CD4-positive, alpha-beta memory T cell (primary cell): ENCODE measurements around the gene SH3BP4. TPM values are rescaled to one million over a fixed set of nuclear protein-coding genes. Genes with fewer than 3 reads are reported as not detected.

Experiments
- CTCF ChIA-PET: fragments of 350-600 bp; sonication (Branson Sonifier 250); formaldehyde crosslinking; loops from one replicate; lab custom pipeline; 2021; ENCODE audit warnings: inconsistent platforms; ENCODE audit not compliant: partially characterized antibody; lab: Charles Lee
- POLR2A ChIA-PET: fragments of 350-600 bp; sonication (Branson Sonifier 250); formaldehyde crosslinking; loops from one replicate; lab custom pipeline; 2021; ENCODE audit not compliant: partially characterized antibody; lab: Charles Lee
- DNase-seq, 5 donors: peaks; one replicate each; pipeline versions ENCODE4 v3.0.0 to v3.0.0-alpha.2; 2020 to 2022; ENCODE audit warnings: mixed read lengths in 1 of 5
- H3K27ac ChIP-seq: one replicate; pipeline ENCODE4 v1.7.0; 2013; ENCODE audit warnings: low read depth, low read length
- H3K27me3 ChIP-seq: 2 replicates; pipeline ENCODE4 v1.7.0; 2013; ENCODE audit warnings: mild to moderate bottlenecking, low read length, moderate library complexity; ENCODE audit not compliant: insufficient read depth
- H3K36me3 ChIP-seq: 2 replicates; pipeline ENCODE4 v1.7.0; 2013; ENCODE audit warnings: mild to moderate bottlenecking, low read length, moderate library complexity; ENCODE audit not compliant: insufficient read depth
- H3K4me1 ChIP-seq: 2 replicates; pipeline ENCODE4 v1.7.0; 2013; ENCODE audit warnings: mild to moderate bottlenecking, low read length, moderate library complexity; ENCODE audit not compliant: insufficient read depth
- H3K4me3 ChIP-seq, 2 donors: one replicate each; pipeline ENCODE4 v1.7.0; 2013; ENCODE audit warnings: low read length in 2 of 2, mild to moderate bottlenecking in 1 of 2
- H3K9me3 ChIP-seq, 2 donors: one replicate each; pipeline ENCODE4 v1.7.0; 2013; ENCODE audit warnings: low read length in 2 of 2, control low read depth in 1 of 2; ENCODE audit not compliant: control insufficient read depth in 1 of 2
- H3K27ac Mint-ChIP-seq, 7 donors: one replicate each; pipeline ENCODE4 v1.8.0; 2020 to 2021; ENCODE audit warnings: mixed read lengths in 7 of 7, mild to moderate bottlenecking in 6 of 7, inconsistent platforms in 3 of 7, moderate library complexity in 3 of 7
- H3K27me3 Mint-ChIP-seq, 2 donors: one replicate each; pipeline ENCODE4 v1.8.0; 2020 to 2021; ENCODE audit warnings: mixed read lengths in 2 of 2
- H3K36me3 Mint-ChIP-seq, 2 donors: one replicate each; pipeline ENCODE4 v1.8.0; 2020 to 2021; ENCODE audit warnings: mixed read lengths in 2 of 2, inconsistent platforms in 1 of 2, mild to moderate bottlenecking in 1 of 2
- H3K4me1 Mint-ChIP-seq, 4 donors: one replicate each; pipeline ENCODE4 v1.8.0; 2020 to 2021; ENCODE audit warnings: mixed read lengths in 4 of 4, mild to moderate bottlenecking in 1 of 4
- H3K4me3 Mint-ChIP-seq, 8 donors: one replicate each; pipeline ENCODE4 v1.8.0; 2020 to 2021; ENCODE audit warnings: mixed read lengths in 8 of 8, mild to moderate bottlenecking in 7 of 8, moderate library complexity in 6 of 8, inconsistent platforms in 3 of 8
- H3K9me3 Mint-ChIP-seq, 8 donors: one replicate each; pipeline ENCODE4 v1.8.0; 2020 to 2021; ENCODE audit warnings: mixed read lengths in 8 of 8, mild to moderate bottlenecking in 5 of 8, inconsistent platforms in 3 of 8, moderate library complexity in 1 of 8
- intact Hi-C: fragments of 100-400 bp; cut with micrococcal nuclease; formaldehyde crosslinking; loops from one replicate; pipeline ENCODE4 v1.15.1; 2023
- polyA plus RNA-seq, 2 donors: library from polyadenylated mRNA; unstranded; fragments of 300-500 nt; fragmentation: Illumina TruSeq; gene quantifications; one replicate each; pipeline ENCODE4 v1.2.3, GENCODE V29; 2021
- total RNA-seq, 2 experiments: library from RNA; stranded (reverse); gene quantifications; one replicate each; pipeline ENCODE4 v1.2.3, GENCODE V29; 2021

SH3BP4 gene
- total and polyA plus RNA-seq, 4 experiments from 2014 or later, result 0.20 TPM; not detected in 3

DNA sequence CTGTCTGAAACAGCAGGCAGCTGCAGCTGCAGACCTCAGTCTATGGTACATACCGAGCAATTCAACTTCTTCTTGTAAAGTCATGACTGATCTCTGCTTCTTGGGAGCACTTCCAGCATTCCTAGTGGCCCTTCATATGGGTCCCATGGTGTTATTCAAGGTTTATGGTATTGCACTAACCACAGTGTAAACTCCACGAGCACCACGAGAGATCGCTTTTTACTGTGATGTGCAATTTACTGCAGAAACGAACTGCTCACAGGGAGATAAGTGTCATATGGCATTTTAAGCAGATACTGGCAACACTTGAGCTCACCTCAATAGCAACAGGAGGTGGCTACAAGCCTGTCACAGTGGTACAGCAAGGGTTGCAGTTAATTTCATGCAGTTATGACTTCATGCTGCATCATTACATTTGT is 38.6 kb upstream of the SH3BP4 start:
- Histone ChIP-seq H3K9me3 (no peaks in the 10 kb centered on the region), H3K4me3 (no peak overlapping the region), H3K27me3 (no peaks in the 10 kb centered on the region), H3K4me1 (no peaks in the 10 kb centered on the region), H3K27ac (no peak overlapping the region), H3K36me3 (no peaks in the 10 kb centered on the region)
- intact Hi-C loops, result no loop called here
- CTCF ChIA-PET, result interaction anchor here (0.6 kb wide), 1 partner anchor 17 kb away, joined by 3 read pairs; no protein-coding TSS in a partner anchor
- Mint-ChIP-seq H3K27ac (no peak overlapping the region), H3K36me3 (no peaks in the 10 kb centered on the region), H3K9me3 (no peaks in the 10 kb centered on the region), H3K4me3 (no peak overlapping the region), H3K27me3 (peaks cover 8 to 10% of the 10 kb centered on the region in 2 donors), H3K4me1 (no peaks in the 10 kb centered on the region)
- DNase-seq, result no peak
- POLR2A ChIA-PET, result no interaction called here

GRCh38 chr2:234914371-234915154 is 37.3 kb upstream of the SH3BP4 start:
- H3K4me1 Mint-ChIP-seq, result no peaks in the 10 kb centered on the region
- no peak overlapping the region for H3K4me3 ChIP-seq
- POLR2A ChIA-PET, result no interaction called here

GRCh38 chr2:234916674-234917073 is 35.1 kb upstream of the SH3BP4 start:
- H3K9me3 Mint-ChIP-seq, result peaks cover 0 to 1% (median 0%) of the 10 kb centered on the region in 8 donors
- H3K4me3 ChIP-seq, result no peak overlapping the region
- DNase-seq, result no peak
- CTCF ChIA-PET, result no interaction called here
- POLR2A ChIA-PET, result no interaction called here
- H3K4me3 Mint-ChIP-seq, result peak overlapping the region in 1 of 8 donors; percentile 21
- H3K36me3 Mint-ChIP-seq, result no peaks in the 10 kb centered on the region
- no peaks in the 10 kb centered on the region for H3K27me3 ChIP-seq
- H3K27ac ChIP-seq, result no peak overlapping the region
- H3K9me3 ChIP-seq, result no peaks in the 10 kb centered on the region
- no peak overlapping the region for H3K27ac Mint-ChIP-seq
- H3K4me1 Mint-ChIP-seq, result no peaks in the 10 kb centered on the region
- H3K27me3 Mint-ChIP-seq, result peaks cover 7 to 10% of the 10 kb centered on the region in 2 donors
- intact Hi-C loops, result no loop called here
- no peaks in the 10 kb centered on the region for H3K36me3 ChIP-seq
- no peaks in the 10 kb centered on the region for H3K4me1 ChIP-seq

More at GRCh38 chr2:234914371-234915154, 37.3 kb upstream of the SH3BP4 start:
- no peaks in the 10 kb centered on the region for H3K27me3 ChIP-seq
- H3K9me3 Mint-ChIP-seq, result peaks cover 0 to 1% (median 0%) of the 10 kb centered on the region in 8 donors
- CTCF ChIA-PET, result no interaction called here
- no peak overlapping the region for H3K27ac ChIP-seq
- H3K4me3 Mint-ChIP-seq, result no peak overlapping the region
- no peak overlapping the region for H3K27ac Mint-ChIP-seq
- no peaks in the 10 kb centered on the region for H3K36me3 Mint-ChIP-seq
- intact Hi-C loops, result no loop called here
- H3K36me3 ChIP-seq, result no peaks in the 10 kb centered on the region
- no peaks in the 10 kb centered on the region for H3K4me1 ChIP-seq
- H3K9me3 ChIP-seq, result no peaks in the 10 kb centered on the region
- peaks cover 7 to 10% of the 10 kb centered on the region in 2 donors for H3K27me3 Mint-ChIP-seq
- no peak for DNase-seq

- no peaks in the 10 kb centered on the region for H3K27me3 ChIP-seq
- Mint-ChIP-seq H3K9me3 (peaks cover 0 to 1% (median 0%) of the 10 kb centered on the region in 8 donors), H3K4me3 (no peak overlapping the region), H3K27me3 (peaks cover 7 to 10% of the 10 kb centered on the region in 2 donors), H3K4me1 (no peaks in the 10 kb centered on the region), H3K27ac (no peak overlapping the region), H3K36me3 (no peaks in the 10 kb centered on the region)
- intact Hi-C loops, result no loop called here
- ChIA-PET POLR2A (no interaction called here), CTCF (no interaction called here)
- no peak for DNase-seq
- no peaks in the 10 kb centered on the region for H3K9me3 ChIP-seq
- H3K27ac ChIP-seq, result no peak overlapping the region
- no peak overlapping the region for H3K4me3 ChIP-seq
- H3K4me1 ChIP-seq, result no peaks in the 10 kb centered on the region
- no peaks in the 10 kb centered on the region for H3K36me3 ChIP-seq
These were observed 34.4 kb upstream of the SH3BP4 start for GRCh38 chr2:234917211-234917975.

- no peaks in the 10 kb centered on the region for H3K4me1 Mint-ChIP-seq
These were observed 32.1 kb upstream of the SH3BP4 start for GRCh38 chr2:234919711-234920110.

DNA sequence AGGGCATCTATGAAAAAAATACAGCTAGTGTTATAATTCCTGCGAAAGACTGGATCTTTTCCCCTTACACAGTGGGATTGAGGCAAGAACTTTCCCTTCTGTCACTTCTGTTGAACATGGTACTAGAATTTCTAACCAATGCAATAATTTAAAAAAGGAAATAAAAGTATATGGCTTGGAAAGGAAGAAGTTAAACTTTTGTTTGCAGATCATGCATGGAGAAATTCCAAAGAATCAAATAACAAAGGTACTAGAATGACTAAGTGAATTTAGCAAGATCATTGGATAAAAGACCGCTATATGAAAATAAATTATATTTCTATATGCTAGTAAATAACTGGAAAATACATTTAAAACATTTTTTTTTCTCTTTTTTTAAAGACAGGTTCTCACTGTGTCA is 31.0 kb upstream of the SH3BP4 start:
- CTCF ChIA-PET, result no interaction called here
- no peak overlapping the region for H3K27ac Mint-ChIP-seq
- no peak for DNase-seq

More at GRCh38 chr2:234919711-234920110, 32.1 kb upstream of the SH3BP4 start:
- Histone ChIP-seq H3K4me1 (no peaks in the 10 kb centered on the region), H3K36me3 (no peaks in the 10 kb centered on the region), H3K9me3 (no peaks in the 10 kb centered on the region), H3K4me3 (no peak overlapping the region), H3K27ac (no peak overlapping the region), H3K27me3 (no peaks in the 10 kb centered on the region)
- Mint-ChIP-seq H3K36me3 (no peaks in the 10 kb centered on the region), H3K27me3 (peaks cover 3 to 5% of the 10 kb centered on the region in 2 donors), H3K4me3 (no peak overlapping the region), H3K27ac (no peak overlapping the region), H3K9me3 (peaks cover 0 to 4% (median 0%) of the 10 kb centered on the region in 8 donors)
- intact Hi-C loops, result no loop called here
- POLR2A ChIA-PET, result no interaction called here
- DNase-seq, result no peak
- CTCF ChIA-PET, result no interaction called here

GRCh38 chr2:234929002-234929401 is 22.8 kb upstream of the SH3BP4 start:
- ChIA-PET POLR2A (no interaction called here), CTCF (no interaction called here)
- Mint-ChIP-seq H3K27ac (no peak overlapping the region), H3K36me3 (no peaks in the 10 kb centered on the region), H3K27me3 (peaks cover 7 to 8% of the 10 kb centered on the region in 2 donors), H3K4me3 (no peak overlapping the region), H3K4me1 (no peaks in the 10 kb centered on the region), H3K9me3 (peaks cover 0 to 6% (median 1%) of the 10 kb centered on the region in 8 donors)
- Histone ChIP-seq H3K4me3 (no peak overlapping the region), H3K27me3 (no peaks in the 10 kb centered on the region), H3K27ac (no peak overlapping the region), H3K36me3 (no peaks in the 10 kb centered on the region), H3K9me3 (no peaks in the 10 kb centered on the region), H3K4me1 (no peaks in the 10 kb centered on the region)
- DNase-seq, result no peak
- intact Hi-C loops, result no loop called here

More for the DNA sequence above, 31.0 kb upstream of the SH3BP4 start:
- H3K36me3 ChIP-seq, result no peaks in the 10 kb centered on the region
- H3K9me3 Mint-ChIP-seq, result peaks cover 0 to 9% (median under 1%) of the 10 kb centered on the region in 8 donors
- H3K27ac ChIP-seq, result no peak overlapping the region
- H3K4me1 ChIP-seq, result no peaks in the 10 kb centered on the region
- no peak overlapping the region for H3K4me3 Mint-ChIP-seq
- H3K36me3 Mint-ChIP-seq, result no peaks in the 10 kb centered on the region
- no peak overlapping the region for H3K4me3 ChIP-seq
- intact Hi-C loops, result no loop called here
- POLR2A ChIA-PET, result no interaction called here
- H3K9me3 ChIP-seq, result no peaks in the 10 kb centered on the region
- peaks cover 6 to 7% of the 10 kb centered on the region in 2 donors for H3K27me3 Mint-ChIP-seq
- H3K27me3 ChIP-seq, result no peaks in the 10 kb centered on the region
- no peaks in the 10 kb centered on the region for H3K4me1 Mint-ChIP-seq
